ENCODE results near the gene ZNF280B.
"Not testable (repeated sequence)": the region's sequence is repeated elsewhere in the genome, so short reads cannot be mapped to it uniquely, and the experiment has no call there.

The ZNF280B gene

DNA sequence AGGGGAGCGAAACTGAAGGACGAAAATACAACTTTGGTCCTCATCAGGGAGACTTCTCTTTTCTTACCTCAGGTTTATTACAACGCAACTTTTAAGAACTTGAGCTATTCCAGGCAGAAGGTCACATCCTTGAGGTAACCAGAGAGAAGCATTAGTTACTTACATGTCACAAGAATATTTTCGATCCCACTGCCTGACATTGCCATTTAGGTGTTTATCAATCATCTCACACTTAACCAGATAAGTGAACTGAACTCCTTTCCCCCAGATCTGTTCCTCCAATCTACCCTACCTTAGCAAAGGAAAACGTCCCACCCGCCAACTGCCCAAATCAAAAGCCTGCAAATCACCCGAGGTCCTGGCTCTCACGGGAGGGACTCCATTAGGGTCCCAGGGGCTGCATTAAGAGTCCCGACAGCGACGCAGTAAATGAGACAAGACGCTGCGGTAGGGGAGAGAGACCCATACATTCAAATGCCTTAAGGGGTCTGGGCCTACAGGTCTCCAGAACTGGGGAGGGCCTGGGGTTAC is 734 bp downstream of the ZNF280B start:
- DNase-seq (ENCODE audit: low read depth), result no peak

DNA sequence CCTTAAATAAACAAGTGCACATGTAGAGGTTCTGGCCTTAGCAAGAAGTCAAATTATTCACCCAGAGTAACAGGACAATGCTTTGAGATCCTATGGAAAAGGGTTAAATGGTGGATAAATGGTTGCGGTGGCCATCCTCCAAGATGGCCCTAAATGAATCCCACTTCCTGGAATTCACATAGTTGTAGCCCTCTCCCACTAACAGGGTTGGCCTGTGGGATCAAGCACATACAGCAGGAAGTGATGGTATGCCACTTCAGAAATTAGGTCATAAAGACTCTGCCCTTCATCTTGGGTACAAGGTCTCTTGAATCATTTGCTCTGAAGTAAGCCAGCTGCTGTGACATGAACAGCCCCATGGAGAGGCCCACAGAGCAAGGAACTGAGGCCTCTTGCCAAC is 1.8 kb downstream of the ZNF280B start:
- DNase-seq (ENCODE audit: low read depth), result no peak

DNA sequence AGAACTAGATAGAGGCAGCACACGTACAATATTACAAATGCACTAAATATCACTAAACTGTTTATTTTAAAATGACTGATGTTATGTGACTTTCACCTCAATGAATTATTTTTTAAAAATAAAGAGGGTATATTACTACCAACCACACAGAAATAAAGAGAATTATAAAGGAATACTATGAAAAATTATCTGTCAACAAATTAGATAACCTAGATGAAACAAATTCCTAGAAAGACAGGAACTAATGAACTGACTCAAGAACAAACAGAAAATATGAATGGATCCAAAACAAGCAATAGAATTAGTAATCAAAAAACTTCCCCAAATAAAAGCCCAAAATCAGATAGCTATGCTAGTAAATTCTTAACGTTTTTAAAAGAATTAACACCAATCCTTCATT is 10.3 kb downstream of the ZNF280B start:
- DNase-seq (ENCODE audit: low read depth), result no peak

DNA sequence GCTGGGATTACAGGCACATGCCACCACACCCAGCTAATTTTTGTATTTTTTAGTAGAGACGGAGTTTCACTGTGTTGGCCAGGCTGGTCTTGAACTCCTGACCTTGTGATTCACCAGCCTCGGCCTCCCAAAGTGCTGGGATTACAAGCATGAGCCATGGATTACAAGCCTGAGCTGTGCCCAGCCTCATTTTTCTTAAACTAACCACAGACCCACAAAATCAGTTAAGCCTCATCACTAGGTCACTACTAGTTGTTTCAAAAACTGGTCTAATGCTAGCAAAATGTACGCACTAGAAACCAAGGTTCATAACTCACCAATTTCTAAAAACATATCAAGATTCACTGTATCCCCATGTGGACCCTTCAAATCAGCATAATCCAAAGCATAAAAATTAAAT is 17.0 kb downstream of the ZNF280B start:
- DNase-seq (ENCODE audit: low read depth), result not testable (repeated sequence)

DNA sequence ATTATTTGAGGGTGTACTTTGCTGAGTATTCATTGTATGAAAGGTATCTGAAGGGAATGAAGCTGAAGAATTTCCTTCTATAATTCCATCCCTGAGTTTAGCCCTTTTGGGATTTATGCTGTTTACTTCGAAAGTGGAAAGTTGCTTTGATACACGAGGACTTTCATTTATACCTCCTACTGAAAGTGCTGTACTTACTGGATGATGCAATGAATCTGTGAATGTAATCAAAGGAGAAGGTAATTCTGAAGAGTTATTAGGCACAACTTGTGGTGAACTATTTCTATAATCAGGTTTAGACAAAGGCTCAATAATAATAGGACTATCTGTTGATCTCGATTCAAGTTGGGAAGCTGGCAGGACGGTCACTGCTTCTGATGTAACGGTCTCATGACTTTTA is 19.8 kb downstream of the ZNF280B start:
- DNase-seq (ENCODE audit: low read depth), result no peak

DNA sequence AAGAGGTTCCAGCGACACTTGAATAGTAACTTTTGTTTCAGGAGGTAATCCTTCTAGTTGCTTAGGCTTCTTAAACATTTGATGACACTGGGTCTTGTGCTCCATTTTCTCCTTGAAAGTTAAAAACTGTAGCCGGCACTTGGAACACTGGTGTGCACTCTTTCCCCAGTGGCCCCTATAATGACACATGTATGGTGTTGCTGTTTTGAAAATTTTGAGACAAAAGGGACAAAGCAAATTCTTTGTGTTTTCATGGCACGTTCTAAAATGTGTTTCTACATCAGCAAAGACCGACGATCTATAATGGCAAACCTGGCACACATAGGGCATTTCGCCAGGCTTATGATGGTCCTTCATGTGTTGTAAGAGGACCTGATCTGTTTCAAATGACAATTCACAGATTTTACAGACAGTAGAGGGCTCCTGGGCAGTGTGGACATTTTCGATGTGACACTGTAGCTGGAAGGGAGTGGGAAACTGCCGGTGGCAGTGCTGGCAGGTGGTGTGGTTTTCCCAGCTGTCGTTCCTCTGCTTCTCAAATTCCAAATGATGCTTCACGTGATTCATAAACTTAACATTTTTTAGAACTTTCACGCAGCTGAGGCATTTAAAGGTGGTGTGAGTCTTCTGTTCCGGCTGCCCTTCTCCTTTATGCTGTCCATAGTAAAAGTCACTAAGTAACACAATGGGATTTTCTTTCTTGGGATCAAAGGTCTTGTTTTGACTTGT is 20.5 kb downstream of the ZNF280B start:
- no peak for DNase-seq (ENCODE audit: low read depth)

DNA sequence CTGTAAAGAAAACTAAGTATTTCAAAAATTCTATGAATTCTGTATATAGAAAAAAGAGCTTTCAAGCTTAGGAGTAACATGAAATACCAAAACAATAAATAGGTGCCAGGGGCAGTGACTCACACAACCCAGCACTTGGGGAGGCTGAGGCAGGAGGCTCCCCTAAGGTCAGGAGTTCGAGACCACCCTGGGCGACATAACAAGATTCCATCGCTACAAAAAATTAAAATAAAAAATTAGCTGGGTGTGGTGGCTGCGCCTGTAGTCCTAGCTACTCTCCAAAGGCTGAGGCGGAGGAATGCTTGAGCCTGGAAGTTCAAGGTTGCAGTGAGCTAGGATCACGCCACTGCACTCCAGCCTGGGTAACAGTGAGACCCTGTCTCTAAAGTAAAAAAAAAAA is 21.5 kb downstream of the ZNF280B start:
- no peak for DNase-seq (ENCODE audit: low read depth)

DNA sequence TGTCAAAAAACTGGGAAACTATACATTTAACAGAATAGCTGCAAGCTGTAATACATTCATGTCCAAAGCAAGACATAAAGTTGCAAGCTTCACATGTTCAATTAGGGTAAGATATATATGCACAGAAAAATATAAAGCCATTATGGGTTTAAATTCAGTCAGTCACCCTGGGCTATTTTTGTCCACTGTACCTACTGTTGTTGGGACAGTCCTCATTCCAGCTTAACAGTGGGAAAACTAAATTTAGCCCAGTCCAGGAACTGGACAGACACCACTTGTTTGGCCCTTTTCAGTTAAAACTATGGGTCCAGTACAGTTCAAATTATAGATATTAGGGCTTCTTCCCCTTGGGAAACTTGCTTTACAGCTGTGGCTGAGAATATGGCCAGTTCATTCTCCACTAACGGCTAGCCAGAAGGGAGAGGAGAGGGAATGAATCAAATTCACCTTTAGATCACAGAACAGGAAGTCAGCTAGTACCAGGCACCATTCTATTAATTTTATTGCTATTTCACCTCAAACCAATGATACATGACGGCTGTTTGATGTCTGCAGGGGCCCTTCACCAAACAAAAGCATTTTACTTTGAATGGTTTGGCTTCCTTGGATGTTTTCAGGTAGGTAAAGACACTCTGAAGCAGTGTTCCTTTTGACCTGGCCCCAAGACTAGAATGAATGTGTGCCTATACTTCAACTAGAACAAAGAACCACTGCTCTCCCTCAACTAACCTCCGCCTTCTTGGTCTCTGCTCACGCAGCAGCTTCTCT is 22.2 kb downstream of the ZNF280B start:
- DNase-seq (ENCODE audit: low read depth), result no peak

DNA sequence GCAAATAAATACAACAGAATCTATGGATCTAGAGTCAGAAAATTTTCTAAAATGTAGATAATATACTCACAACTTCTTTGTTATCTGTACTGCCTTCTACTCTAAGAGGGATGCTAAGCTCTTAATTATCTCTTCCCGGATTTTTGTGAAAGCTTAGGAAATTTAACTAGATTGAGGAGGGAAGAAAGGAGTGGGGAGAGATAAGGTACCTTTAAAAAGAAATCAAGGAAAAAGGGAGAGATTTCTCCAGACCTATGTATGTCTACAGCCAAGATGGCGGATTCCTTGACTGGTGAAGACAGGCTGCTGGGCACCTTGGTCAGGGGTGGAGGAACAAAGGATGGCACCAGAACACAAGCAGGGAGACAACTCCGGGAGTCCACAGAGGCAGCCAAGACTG is 23.0 kb downstream of the ZNF280B start:
- no peak for DNase-seq (ENCODE audit: low read depth)

DNA sequence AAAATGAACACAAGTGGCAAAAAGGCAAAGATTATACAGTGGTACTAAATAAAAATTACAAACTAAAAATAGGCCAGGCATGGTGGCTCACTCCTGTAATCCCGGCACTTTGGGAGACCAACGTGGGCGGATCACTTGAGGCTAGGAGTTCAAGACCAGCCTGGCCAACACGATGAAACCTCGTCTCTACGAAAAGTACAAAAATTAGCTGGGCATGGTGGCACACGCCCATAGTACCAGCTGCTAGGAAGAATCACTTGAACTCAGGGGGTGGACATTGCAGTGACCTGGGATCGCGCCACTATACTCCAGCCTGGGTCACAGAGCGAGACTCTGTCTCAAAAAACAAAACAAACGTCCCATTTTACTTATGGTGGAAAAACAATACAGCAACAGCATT is 24.5 kb downstream of the ZNF280B start:
- DNase-seq (ENCODE audit: low read depth), result no peak

DNA sequence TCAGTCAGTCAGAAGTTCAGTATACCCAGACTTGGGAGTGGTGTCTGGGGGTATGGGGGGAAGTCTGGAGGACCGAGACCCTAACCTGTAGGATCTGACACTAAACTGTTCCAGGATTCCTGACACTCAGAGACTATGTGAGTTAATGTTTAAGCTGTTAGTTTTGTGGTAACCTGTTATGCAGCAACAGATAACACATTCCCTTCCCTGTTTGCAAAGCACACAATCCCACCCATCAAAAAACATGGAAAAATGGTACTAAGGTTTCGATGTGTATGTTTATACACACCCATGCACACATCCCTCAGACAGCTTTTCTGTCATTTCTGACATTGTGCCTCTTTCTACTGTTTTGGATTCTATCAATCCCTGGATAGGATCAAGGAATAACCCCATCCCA is 27.6 kb downstream of the ZNF280B start:
- no peak for DNase-seq (ENCODE audit: low read depth)

DNA sequence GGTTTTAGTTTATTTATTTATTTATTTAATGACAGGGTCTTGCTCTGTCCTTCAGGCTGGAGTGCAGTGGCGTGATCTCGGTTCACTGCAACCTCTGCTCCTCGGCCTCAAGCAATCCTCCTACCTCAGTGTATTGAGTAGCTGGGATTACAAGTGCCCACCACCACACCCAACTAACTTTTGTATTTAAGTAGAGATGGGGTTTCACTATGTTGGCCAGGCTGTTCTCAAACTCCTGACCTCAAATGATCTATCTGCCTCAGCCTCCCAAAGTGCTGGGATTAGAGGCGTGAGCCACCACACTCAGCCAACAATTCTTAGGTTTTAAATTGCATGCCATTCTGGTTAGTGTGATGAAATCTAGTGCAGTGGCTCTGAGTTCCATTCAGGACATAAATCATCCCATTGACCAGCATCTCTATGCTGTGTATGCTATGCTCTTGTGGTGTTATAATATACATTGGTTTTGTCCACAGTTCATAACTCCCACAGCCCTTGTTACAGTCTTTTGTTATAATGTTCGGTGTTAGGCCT is 28.5 kb downstream of the ZNF280B start:
- DNase-seq (ENCODE audit: low read depth), result no peak

DNA sequence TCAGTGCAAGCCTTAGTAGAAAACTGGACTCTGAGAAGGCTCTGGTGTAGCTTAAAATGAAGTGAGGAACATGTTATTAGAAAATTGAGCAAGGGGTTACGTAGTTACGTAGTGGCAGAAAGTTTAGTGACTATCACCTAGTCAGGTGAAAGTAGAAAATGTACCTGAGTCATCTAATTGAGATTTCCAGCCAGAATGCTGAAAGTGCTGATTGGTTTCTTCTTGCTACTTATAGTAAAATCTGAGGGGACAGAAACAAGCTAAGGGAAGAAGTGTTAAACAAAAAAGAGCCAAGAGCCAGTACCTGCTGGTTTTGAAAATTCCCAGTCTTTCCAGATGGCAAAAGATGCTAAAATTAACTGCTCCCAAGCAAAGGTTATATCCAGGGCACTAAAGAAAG is 29.4 kb downstream of the ZNF280B start:
- no peak for DNase-seq (ENCODE audit: low read depth)

DNA sequence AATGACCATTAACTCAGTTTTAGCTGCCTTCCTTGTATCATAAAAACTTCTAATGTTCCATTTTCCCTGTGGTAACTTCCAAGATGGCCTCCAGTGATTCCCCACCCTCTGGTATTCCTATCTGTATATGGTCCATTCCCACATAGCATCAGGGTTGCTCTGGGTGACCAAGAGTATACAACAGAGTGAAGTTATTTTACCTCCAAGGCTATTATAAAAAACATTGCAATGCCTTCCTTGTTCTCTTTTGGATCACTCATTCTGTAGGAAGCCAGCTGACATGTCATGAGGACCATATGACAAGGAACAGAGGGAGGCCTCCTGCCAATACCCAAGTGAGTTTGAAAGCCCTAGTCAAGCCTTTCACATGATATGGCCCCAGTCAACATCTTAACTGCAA is 30.1 kb downstream of the ZNF280B start:
- no peak for DNase-seq (ENCODE audit: low read depth)

DNA sequence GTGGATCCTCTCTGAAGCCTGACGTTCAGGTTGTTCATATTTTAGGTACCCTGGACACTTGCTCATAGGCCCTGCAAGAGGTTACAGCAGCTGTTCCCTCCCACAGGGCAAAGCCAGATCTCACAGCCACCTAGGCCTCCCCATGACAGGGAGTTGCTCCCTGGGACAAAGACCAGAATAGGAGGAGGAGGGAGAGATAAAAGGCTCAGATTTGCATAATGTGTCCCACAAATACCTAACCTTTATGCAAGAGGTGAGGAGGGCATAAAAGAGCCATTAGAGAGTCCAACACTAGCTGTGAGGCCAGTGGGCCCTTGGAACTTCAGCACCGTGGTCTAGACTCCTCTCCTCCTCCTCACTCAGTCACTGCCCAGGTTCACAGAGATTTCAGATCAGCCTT is 33.8 kb downstream of the ZNF280B start:
- DNase-seq (ENCODE audit: low read depth), result no peak

DNA sequence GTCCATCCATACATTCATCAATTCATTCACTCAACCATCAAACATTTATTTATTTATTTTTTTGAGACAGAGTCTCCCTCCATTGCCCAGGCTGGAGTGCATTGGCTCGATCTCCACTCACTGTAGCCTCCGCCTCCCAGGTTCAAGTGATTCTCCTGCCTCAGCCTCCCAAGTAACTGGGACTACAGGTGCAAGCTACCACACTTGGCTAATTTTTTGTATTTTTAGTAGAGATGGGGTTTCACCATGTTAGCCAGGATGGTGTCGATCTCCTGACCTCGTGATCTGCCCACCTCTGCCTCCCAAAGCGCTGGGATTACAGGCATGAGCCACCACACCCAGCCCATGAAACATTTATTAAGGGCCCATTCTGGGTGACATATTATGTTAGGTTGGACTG is 37.4 kb downstream of the ZNF280B start:
- DNase-seq (ENCODE audit: low read depth), result not testable (repeated sequence)

DNA sequence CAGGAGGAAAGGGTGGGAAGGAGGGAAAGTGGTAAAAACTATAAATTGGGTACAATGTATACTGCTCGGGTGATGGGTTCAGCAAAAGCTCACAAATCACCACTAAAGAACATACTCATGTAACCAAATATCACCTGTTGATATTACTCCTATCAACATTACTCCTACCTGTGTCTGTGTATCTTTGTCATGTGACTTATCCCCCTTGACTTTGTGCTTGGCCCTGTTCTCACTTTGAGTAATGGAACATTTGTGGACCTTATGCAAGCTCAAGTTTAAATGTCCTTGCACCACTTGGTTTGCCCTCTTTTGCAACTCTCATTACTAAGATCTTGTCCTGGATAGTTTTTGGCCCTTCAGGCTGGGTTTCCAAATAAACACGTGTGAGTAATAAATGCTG is 39.0 kb downstream of the ZNF280B start:
- DNase-seq (ENCODE audit: low read depth), result no peak

DNA sequence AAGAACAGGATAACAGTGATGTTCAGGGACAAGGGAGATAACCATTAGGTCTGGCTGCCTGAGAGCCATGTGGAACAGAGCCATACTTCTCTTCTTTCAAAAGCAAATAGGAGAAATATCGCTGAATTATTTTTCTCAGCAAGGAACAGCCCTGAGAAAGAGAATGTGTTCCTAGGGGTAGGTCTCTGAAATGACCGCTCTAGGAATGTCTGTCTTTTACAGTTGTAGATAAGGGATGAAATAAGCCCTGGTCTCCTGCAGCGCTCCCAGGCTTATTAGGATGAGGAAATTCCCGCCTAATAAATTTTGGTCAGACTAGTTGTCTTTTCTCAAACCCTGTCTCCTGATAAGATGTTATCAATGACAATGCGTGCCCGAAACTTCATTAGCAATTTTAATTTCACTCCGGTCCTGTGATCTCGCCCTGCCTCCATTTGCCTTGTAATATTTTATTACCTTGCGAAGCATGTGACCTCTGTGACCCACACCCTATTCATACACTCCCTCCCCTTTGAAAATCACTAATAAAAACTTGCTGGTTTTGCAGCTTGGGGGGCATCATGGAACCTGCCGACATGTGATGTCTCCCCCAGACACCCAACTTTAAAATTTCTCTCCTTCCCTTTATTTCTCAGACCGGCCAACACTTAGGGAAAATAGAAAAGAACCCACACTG is 39.6 kb downstream of the ZNF280B start:
- not testable (repeated sequence) for DNase-seq (ENCODE audit: low read depth)

DNA sequence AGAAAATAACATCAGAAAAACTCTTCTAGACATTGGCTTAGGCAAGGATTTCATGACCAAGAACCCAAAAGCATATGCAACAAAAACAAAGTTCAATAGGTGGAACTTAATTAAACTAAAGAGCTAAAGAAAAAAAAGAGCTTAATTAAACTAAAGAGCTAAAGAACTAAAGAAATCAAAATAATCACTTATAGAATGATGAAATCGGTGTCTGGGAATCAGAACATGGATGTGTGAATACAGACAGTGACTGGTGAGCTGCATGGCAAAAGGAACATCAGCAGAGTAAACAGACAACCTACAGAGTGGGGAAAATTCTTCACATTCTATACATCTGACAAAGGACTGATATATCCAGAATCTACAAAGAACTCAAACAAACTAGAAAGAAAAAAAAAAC is 41.4 kb downstream of the ZNF280B start:
- DNase-seq (ENCODE audit: low read depth), result no peak

DNA sequence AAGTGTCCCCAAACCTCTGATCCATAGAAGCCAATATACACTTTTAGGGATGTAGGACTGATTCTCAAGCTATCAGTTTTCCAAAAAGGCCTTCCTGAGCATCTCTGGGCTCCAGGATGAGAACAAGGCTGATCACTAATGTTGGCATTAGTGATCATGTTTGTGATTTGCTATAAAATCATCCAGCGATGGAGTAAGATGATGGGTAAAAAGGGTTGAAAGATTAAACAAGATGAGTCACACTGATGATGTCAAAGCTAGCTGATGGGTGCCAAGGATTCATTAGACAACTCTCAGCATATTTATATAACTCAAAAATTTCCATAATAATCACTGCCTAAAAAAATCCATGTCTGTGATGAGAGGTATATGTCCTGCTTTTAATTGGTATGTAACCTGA is 42.8 kb downstream of the ZNF280B start:
- no peak for DNase-seq (ENCODE audit: low read depth)

DNA sequence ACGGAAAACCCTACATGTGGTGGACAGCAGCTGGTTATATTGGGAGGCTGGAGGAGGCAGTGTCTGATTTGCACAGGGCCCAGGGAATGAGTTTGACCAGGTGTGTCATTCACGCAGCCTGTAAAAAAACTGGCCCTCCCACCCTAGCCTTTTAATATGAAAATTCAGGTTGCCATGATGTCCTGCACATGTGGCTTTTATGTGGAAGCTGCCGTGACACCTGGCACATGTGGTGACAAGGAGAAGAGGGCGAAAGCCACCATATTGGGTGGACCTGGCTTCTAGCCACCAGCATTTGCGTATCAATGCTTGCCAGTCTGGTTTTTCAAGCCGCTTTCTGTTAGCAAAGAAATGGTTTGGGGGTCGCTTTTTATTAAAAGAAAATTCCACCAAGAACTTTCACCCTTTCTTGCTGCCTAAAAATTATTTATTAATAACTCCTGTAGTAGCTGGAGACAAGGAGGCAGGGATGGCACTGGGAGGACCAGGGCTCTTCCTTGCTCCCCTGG is 43.4 kb downstream of the ZNF280B start:
- DNase-seq (ENCODE audit: low read depth), result no peak

DNA sequence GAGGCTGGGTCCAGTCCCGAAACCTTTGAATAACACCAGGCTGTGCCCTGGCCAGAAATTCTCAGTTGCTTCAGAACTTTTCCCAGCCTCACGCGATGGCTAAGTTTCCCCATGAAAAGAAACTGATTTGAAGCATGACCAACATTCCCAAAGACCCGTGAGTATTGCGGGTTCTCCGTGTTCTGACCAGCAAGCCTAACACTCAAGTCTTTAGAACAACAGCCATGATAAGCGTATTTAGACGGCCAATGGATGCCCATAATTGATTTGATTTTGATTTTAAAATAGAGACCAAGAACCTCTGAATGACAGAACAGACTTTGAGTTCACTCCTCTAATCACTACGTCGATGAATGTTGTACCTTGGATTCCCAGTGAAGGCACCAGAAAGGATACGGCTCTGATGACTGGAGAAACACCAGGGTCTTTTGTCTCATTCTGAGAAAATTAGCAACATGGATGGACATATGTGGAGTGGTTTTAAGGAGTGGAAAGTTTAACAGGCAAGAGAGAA is 43.9 kb downstream of the ZNF280B start:
- DNase-seq (ENCODE audit: low read depth), result no peak
